ENCODE results near the gene PARD3. TPM values are rescaled to one million over a fixed set of nuclear protein-coding genes. Genes with fewer than 3 reads are reported as not detected.
"Not testable (repeated sequence)": the region's sequence is repeated elsewhere in the genome, so short reads cannot be mapped to it uniquely, and the experiment has no call there.

The PARD3 gene
- total RNA-seq, 1 experiment from 2014 or later: 50.0 TPM

DNA sequence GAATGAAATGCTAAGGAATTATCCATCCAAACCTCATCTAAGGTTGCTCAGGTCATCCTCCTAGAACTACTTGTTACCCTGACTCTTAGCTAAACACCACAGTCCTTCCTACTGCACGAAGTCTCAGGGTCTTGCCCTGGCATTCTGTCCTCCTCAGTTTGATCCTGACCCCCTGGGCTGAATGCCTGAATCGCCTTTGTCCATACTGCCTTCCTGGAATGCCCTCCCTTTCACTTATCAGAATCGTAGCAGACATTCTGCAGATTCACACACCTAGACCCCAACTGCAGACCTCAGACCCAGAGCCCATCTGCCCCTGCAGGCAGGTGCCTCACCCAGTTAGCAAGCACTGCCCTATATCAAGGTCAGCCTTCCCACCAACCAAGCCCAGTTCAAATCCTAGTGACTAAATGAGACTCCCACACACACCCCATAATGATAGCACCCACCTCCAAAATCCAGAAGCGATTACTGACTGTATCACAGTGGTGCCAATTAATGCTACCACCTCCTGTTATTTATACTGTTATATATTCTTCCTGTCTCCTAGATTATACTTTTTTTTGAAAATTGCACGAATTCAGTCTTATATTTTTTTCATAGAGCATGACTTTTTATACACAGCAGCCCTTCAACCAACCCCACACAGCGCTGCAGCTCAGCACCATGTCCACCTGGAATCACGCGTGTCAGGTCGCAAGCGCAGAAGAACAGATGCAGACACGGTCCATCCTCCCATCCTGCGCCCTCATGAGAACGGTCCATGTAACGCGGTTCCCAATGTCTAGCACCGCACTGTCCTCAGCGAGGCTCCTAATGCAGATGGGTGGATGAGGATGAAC is 3.7 kb downstream of the PARD3 start:
- peaks cover 2% of the 10 kb centered on the region; the same call in 1 of the 2 replicates for H3K27me3 ChIP-seq
- no peaks in the 10 kb centered on the region for H3K9me3 ChIP-seq
- no peak for DNase-seq
- H3K36me3 ChIP-seq: no peaks in the 10 kb centered on the region; the same call in 1 of the 2 replicates
- no peak overlapping the region for H3K4me3 ChIP-seq

DNA sequence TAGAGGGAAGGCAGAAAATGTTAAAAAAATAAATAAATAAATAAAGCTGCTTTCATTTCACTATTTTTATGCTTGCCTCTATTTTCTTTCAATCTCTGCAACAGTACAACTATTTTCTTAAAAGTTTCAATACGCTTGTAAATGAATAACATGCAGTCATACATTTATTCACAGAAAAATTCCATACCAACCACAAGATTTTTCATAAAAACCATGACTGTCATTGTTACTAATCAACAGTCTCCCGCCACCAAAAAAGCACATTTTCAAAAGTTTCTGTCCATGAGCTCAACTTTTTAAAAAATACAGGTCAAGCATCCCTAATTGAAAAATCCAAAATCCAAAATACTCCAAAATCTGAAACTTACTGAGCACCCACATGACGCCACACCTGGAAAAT is 5.3 kb downstream of the PARD3 start:
- no peak overlapping the region for H3K4me3 ChIP-seq
- DNase-seq: no peak
- H3K9me3 ChIP-seq: no peaks in the 10 kb centered on the region
- H3K36me3 ChIP-seq: no peaks in the 10 kb centered on the region; the same call in 1 of the 2 replicates
- H3K27me3 ChIP-seq: no peaks in the 10 kb centered on the region

DNA sequence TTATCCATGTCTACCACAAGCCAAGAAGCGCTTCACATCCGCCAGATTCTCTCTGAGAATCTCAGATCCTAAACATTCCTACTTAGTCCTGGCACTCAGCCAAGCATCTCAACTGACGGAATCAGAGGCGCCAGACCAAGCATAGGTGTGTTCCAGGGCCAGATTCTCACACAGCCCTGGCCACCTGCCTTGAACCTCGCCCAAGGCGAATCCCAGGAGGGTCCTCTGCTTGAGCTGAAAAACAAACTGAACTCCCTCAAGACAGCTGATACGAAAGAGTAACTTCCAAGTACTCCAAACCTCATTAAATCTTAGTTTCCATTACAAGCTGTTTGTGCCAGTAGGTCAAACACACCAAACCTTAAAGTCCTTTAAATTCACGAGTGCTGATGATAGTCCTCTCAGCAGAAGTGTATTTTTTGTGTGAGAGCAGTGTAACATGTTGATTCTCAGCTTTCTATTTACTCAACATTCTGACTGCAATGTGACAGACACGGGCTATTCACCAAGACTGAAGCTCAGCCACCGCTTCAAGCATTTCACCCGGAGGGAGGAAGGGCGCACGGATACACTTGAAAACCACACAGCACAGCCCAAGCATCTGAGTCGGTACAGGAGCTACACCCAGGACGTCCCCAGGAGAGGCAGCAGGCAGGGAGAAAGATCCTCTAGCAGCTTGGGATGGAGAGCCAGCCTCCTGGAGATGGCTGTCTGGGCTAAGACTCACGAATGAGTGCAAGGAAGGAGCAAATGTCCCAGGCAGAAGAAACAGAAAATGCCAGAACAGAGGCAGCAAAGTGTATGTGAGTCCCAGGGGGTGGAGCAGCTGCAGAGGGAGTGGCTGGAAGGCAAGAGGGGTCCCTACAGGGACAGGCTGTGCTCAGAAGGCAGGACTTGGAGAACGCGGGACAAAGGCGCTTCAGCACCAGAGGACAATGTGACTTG is 6.0 kb downstream of the PARD3 start:
- Histone ChIP-seq H3K27me3 (no peaks in the 10 kb centered on the region), H3K9me3 (no peaks in the 10 kb centered on the region), H3K36me3 (no peaks in the 10 kb centered on the region; the same call in 1 of the 2 replicates), H3K4me3 (no peak overlapping the region)
- DNase-seq: no peak

DNA sequence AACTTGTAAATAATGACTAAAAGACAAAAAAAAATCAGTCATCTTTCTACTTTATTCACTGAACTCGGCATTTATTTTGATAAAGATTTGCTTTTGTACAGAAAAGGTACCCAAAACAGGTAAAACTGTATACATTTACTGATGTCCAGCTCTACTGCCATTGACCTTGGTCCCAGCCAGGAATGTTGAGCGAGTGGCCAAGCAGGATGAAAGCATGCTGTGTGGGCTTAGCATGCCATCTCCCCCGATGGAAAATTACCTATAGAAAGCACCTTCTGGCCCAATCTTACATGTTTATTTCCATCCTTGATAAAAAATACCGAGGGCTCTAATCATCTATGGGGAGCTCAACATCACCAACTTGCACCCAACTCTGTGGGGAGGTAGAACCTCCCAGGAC is 6.8 kb downstream of the PARD3 start:
- Histone ChIP-seq H3K4me3 (no peak overlapping the region), H3K36me3 (no peaks in the 10 kb centered on the region), H3K9me3 (no peaks in the 10 kb centered on the region), H3K27me3 (no peaks in the 10 kb centered on the region)
- DNase-seq: no peak

DNA sequence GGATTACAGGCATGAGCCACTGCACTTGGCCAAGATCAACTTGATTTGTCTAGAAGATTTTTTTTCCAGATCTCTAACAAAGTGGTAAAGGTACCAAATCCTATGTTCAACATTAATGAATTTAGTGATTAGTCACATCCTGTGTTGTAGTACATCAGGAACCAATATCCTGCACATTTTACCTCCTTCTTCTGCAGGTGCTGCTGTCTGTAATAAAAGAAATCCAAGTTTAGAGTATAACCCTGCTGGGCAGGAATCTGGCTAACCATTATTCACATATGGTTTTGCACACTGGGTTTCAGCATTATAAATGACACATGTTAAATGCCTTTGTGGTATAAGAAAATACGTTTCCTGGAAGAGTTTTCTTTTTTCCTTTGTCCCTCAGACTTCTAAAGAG is 10.8 kb downstream of the PARD3 start:
- Histone ChIP-seq H3K4me3 (no peak overlapping the region), H3K36me3 (no peaks in the 10 kb centered on the region), H3K27me3 (no peaks in the 10 kb centered on the region), H3K9me3 (no peaks in the 10 kb centered on the region)
- no peak for DNase-seq

DNA sequence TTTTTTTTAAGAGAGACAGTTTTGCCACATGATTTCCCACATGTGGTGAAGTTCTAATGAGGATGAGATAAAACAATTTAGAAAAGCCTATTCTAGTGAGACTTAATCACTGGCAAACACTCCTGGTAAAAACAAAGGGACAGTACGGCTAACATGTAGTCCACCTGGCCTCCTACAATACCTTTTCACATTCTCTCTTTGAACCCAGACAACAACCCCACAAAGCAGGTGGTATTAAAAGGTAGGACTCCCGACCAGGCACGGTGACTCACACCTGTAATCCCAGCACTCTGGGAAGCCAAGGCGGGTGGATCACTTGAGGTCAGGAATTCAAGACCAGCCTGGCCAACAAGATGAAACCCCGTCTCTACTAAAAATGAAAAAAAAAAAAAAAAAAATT is 12.4 kb downstream of the PARD3 start:
- DNase-seq: no peak
- no peaks in the 10 kb centered on the region for H3K36me3 ChIP-seq
- no peak overlapping the region for H3K4me3 ChIP-seq
- H3K27me3 ChIP-seq: no peaks in the 10 kb centered on the region
- H3K9me3 ChIP-seq: no peaks in the 10 kb centered on the region

DNA sequence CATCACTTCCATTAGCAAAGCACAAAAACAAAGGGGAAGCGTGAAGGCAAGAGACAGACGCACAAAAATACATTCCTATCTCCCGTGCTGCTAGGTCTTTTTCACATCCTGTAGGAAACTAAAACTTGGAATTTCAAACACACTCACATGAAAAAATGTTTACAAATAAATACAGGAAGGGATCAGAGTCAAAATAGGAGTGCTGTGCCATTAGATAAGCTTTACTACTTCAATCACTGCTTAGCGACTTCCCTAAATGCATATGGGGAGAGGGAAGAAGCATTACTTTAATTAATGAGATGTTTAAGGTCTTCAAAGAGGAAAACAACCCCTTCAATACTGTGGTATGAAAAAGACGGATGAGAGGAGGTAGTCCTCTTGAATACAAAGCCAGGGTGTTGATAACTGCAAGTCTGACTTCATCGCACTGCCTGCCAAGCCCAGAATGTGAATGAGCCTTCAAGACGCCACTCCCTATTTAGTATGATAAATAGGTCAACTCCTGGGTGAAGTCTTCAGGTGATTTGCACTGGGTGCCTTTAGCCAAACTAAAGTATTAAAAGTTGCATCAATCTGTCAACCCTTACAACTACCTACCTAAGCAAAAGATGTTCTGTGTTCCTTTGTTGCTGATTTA is 13.9 kb downstream of the PARD3 start:
- Histone ChIP-seq H3K9me3 (no peaks in the 10 kb centered on the region), H3K36me3 (no peaks in the 10 kb centered on the region), H3K27me3 (no peaks in the 10 kb centered on the region), H3K4me3 (no peak overlapping the region)
- DNase-seq: no peak

DNA sequence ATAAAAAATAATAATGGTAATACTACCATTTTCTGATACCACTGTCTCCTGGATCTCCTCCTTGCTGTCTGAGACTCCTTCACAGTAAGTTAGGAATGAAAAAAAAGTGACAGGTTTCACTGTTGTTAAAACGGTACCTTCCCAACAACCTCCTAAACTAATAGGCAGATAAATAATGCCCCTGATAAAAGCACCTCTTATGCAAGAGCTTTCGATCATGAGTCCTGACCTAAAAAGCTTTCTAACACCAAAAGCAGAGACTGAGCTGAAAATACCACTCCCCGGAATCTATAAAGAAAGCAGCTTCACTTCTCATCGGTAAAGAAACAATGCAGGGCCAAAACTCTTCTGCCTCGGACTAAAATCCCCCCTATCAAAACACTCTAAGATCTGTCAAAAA is 14.5 kb downstream of the PARD3 start:
- H3K27me3 ChIP-seq: no peaks in the 10 kb centered on the region
- H3K4me3 ChIP-seq: no peak overlapping the region
- H3K9me3 ChIP-seq: no peaks in the 10 kb centered on the region
- DNase-seq: no peak
- no peaks in the 10 kb centered on the region for H3K36me3 ChIP-seq

DNA sequence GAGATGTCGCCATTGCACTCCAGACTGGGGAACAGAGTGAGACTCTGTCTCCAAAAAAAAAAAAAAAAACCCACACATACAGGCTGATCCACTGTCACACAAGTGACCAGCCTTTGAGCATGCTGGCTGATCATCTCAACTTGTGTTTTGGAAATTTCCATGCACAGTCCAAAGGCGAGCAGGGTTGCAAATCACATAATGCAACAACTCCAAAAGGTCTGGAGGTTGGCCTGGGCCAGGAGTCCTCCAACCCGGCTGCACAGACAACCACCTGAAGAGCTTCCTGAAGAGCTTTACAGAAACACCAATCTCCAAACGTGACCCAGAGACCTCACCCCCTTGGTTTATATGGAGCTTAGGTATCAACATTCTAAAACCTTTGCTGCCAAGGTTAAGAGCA is 16.4 kb downstream of the PARD3 start:
- Histone ChIP-seq H3K27me3 (no peaks in the 10 kb centered on the region), H3K4me3 (no peak overlapping the region), H3K36me3 (no peaks in the 10 kb centered on the region), H3K9me3 (no peaks in the 10 kb centered on the region)
- DNase-seq: no peak

DNA sequence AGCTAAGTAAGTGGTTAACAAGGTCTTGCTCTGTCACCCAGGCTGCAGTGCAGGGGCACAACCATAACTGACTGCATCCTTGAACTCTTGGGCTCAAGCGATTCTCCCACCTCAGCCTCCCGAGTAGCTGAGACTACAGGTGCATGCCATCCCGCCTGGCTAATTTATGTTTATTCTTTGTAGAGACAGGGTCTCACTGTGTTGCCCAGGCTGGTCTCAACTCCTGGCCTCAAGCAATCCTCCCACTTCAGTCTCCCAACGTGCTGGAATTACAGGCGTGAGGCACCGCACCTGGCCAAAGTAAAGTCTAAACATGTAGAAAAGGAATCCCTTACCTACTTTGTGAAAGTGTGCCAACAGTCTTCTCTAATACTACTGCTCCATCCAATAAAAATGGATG is 17.9 kb downstream of the PARD3 start:
- Histone ChIP-seq H3K9me3 (no peaks in the 10 kb centered on the region), H3K27me3 (no peaks in the 10 kb centered on the region)

DNA sequence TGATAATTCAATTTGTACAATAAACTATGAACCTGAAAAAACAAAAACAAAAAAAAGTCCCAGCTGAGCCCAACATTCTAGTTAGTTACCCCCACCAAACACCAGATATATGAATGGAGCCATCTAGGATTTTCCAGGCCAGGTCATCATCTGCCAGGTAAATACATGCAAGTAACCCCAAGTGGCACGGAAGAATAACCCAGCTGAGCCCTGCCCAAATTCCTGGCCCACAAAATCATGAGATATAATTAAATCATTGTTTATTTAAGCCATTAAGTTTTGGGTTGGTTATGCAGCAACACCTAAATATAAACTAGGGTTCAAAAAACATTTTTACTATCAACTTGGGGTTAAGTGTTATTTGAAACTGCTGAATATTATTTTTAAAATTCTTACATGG is 19.0 kb downstream of the PARD3 start:
- Histone ChIP-seq H3K27me3 (no peaks in the 10 kb centered on the region), H3K36me3 (no peaks in the 10 kb centered on the region), H3K4me3 (no peak overlapping the region), H3K9me3 (no peaks in the 10 kb centered on the region)
- DNase-seq: no peak

More for the DNA sequence above, 17.9 kb downstream of the PARD3 start:
- Histone ChIP-seq H3K36me3 (no peaks in the 10 kb centered on the region), H3K4me3 (no peak overlapping the region)
- DNase-seq: no peak

DNA sequence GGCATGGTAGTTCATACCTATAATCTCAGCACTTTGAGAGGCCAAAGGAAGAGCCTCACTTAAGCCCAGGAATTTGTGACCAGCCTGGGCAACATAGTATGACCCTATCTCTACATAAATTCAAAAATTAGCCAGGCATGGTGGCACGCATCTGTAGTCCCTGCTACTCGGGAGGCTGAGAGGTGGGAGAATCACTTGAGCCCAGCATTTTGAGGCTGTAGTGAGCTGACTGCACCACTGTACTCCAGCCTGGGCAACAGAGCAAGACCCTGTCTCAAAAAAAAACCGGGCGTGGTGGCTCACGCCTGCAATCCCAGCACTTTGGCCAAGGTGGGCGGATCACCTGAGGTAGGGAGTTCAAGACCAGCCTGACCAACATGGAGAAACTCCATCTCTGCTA is 19.8 kb downstream of the PARD3 start:
- DNase-seq: no peak
- no peaks in the 10 kb centered on the region for H3K27me3 ChIP-seq
- H3K9me3 ChIP-seq: no peaks in the 10 kb centered on the region
- no peaks in the 10 kb centered on the region for H3K36me3 ChIP-seq
- H3K4me3 ChIP-seq: no peak overlapping the region

DNA sequence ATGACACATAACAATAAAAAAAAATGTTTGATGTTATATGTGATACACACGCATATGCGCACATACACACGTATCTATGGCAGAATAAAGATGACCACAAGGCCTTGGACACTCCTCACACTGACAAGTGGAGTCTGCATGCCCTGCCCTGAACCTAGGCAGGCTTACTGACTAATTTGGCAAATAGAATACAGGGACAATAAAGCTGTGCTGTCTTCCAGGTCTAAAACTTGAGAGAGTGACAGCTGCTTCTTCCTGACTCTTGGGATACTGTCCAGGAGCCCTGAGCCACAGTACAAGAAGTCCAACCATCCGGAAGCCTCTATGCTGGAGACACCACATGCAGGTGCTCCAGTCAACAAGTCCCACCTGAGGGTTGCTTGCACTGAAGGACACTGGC is 20.3 kb downstream of the PARD3 start:
- no peak for DNase-seq
- no peak overlapping the region for H3K4me3 ChIP-seq
- H3K36me3 ChIP-seq: no peaks in the 10 kb centered on the region
- no peaks in the 10 kb centered on the region for H3K9me3 ChIP-seq
- no peaks in the 10 kb centered on the region for H3K27me3 ChIP-seq

DNA sequence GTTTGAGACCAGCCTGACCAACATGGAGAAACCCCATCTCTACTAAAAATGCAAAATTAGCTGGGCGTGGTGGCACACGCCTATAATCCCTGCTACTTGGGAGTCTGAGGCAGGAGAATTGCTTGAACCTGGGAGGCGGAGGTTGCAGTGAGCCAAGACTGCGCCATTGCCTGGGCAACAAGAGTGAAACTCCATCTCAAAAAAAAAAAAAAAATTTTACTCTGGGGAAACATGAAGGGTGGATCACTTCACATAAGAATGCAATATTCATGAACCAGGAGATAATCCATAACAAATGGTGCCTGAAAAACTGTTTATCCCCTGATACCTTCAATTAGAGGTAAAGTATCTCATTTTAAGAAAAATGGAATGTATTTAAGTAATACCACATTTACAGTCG is 21.5 kb downstream of the PARD3 start:
- H3K27me3 ChIP-seq, H3K9me3 ChIP-seq, H3K4me3 ChIP-seq, DNase-seq, H3K36me3 ChIP-seq: not testable (repeated sequence)

DNA sequence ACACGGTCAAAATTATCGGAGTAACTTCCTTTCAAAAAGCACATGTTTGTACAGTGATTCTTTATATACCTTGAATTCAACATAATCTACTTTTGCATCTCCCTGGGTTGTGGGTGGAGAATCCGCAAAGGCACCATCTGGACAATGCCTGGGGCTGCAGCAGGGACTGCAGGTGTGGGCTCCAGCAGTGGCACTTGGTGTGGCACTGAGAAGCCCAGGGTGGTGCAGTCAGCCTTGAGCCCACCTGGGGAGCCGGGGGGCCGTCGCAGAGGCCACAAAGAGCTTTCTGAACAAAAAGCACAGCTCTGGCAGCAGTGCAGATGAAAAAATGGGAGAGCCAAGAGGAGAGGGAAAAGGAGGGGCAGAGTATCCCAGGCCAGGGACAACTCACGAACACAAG is 22.2 kb downstream of the PARD3 start:
- no peaks in the 10 kb centered on the region for H3K27me3 ChIP-seq
- no peak overlapping the region for H3K4me3 ChIP-seq
- no peak for DNase-seq
- H3K9me3 ChIP-seq: no peaks in the 10 kb centered on the region
- H3K36me3 ChIP-seq: no peaks in the 10 kb centered on the region

DNA sequence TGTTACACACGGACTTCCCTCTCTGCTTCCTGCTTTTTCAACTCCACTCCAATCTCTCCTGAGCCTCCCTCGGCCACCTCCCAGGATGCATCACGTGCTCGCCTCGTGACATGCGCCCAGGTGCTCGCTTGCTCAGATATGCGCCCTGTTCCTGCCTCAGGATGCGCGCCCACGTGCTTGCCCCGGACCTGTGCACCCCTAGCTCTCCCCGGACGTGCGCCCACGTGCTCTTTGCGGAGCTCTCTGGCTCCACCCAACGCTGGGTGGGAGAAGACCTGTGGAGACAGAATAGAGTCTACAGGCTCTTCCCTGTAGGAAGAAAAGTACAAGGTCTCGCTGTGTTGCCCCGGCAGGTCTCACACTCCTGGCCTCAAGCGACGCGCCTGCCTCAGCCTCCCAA is 23.1 kb downstream of the PARD3 start:
- no peak for DNase-seq
- no peak overlapping the region for H3K4me3 ChIP-seq
- H3K9me3 ChIP-seq: no peaks in the 10 kb centered on the region
- H3K36me3 ChIP-seq: no peaks in the 10 kb centered on the region
- H3K27me3 ChIP-seq: no peaks in the 10 kb centered on the region

DNA sequence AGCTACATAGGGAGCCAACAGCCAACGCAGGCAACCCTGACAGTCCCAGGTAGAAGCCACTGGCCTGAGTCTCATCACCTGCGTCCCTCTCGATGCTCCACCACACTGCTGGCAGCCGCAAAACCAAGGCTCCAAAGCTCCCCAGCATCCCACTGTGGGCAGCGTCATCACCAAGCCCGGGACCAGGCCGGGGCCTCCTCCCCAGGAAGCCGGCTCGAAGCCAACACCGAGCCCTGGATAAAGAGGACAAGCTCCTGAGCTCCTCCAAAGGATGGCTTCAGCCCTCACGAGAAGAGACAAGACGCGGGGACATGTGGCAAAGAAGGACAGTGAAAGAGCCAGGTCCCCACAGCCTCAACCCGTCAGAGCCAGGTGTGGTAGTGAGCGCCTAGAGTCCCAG is 23.9 kb downstream of the PARD3 start:
- Histone ChIP-seq H3K4me3 (no peak overlapping the region), H3K36me3 (no peaks in the 10 kb centered on the region), H3K27me3 (no peaks in the 10 kb centered on the region), H3K9me3 (no peaks in the 10 kb centered on the region)
- peak; percentile 58 for DNase-seq

All from MG63 (cell line).